HG03103 (cell line): ENCODE measurements around the gene INO80D.
"Not testable (repeated sequence)": the region's sequence is repeated elsewhere in the genome, so short reads cannot be mapped to it uniquely, and the experiment has no call there.

Experiments used
- ATAC-seq: cut with Tn5 transposase; IDR thresholded peaks from one replicate; pipeline ENCODE4 v1.9.1; 2021; ENCODE audit warnings: low read depth; ENCODE audit not compliant: unreplicated experiment

The INO80D gene, protein sequence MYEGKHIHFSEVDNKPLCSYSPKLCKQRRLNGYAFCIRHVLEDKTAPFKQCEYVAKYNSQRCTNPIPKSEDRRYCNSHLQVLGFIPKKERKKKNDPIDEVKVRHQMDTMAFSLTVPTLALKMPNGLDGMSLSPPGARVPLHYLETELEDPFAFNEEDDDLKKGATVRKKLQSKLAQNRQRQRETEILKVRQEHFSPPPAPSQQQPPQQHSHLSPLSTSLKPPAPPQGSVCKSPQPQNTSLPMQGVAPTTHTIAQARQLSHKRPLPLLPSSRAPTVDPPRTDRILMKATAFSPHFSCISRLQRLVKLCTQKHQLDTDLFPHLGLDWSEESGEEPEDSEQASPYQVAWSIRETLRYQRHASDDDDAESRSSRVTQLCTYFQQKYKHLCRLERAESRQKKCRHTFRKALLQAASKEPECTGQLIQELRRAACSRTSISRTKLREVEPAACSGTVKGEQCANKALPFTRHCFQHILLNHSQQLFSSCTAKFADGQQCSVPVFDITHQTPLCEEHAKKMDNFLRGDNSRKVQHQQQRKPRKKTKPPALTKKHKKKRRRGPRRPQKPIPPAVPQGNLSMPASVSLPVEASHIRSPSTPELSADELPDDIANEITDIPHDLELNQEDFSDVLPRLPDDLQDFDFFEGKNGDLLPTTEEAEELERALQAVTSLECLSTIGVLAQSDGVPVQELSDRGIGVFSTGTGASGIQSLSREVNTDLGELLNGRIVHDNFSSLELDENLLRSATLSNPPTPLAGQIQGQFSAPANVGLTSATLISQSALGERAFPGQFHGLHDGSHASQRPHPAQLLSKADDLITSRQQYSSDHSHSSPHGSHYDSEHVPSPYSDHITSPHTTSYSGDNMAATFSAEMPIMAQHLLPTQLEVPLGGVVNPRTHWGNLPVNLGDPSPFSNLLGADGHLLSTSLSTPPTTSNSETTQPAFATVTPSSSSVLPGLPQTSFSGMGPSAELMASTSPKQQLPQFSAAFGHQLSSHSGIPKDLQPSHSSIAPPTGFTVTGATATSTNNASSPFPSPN

GRCh38 chr2:206085742-206086445 lies at the start of gene INO80D:
TSS of gene INO80D (minus strand) at chr2:206086174. CDS start at chr2:206063016, 23,158 bp downstream.
- ATAC-seq = peak; percentile 87

DNA sequence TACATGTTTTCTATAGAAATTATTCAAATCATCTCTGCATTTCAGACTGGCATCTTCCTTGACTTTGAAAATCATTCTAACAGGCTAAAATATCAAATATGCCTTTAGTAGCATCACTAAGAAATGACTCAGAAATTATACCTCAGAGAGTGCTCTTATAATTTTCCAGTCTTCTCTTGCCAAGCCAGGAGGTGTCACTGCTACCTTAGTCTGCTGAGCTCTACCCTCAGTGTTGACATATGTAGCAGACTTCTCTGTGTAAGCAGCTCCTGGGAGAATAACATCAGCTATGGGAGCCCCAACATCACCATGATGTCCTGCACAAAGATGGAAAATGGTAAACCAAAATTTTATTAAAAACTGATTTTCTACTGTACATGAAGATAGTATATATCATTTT lies 41.7 kb upstream of the INO80D start:
- ATAC-seq = no peak

- no peak for ATAC-seq
These were observed 39.9 kb upstream of the INO80D start for GRCh38 chr2:206125901-206126300.

- not testable (repeated sequence) for ATAC-seq
These were observed 36.6 kb upstream of the INO80D start for GRCh38 chr2:206122569-206122968.

DNA sequence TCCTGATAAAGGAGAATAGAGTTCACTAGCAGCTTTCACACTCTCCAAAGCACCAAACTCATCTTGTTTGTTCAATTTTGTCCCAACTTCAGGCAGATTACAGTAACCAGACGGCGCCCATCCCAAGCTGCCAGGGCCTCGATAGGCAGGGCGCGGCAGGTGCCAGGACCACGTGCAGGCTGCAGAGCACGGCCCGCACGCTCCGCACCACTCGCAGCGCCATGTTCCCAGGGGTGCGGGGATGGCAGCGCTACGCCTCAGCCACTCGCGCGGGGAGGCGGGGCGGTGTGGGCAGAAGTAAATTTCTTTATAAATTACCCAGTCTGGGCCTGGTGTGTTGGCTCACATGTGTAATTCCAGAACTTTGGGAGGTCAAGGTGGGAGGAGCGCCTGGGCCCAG lies 30.3 kb upstream of the INO80D start:
- no peak for ATAC-seq

- ATAC-seq = no peak
These were observed 29.1 kb upstream of the INO80D start for GRCh38 chr2:206115026-206115578.

GRCh38 chr2:206112846-206113547 lies 27.0 kb upstream of the INO80D start:
- ATAC-seq = no peak

DNA sequence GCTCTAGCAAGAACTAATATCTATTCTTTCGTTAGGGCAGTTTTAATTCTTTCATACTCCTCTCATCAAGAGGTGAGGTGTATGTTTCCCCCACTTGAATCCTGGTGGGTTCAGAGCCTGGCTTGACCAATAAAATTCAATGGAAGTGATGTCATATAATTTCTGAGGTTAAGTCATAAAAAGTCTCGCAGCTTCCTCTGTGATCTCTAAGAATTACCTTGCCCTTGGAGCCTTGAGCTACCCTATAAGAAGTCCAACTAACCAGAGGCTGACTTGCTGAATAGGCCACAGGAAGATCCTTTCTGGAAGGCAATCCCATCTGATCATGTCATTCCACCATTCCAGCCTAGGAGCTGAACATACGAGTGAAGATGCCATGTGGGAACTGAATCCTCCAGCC lies 26.1 kb upstream of the INO80D start:
- ATAC-seq = no peak

- ATAC-seq = no peak
These were observed 22.7 kb upstream of the INO80D start for GRCh38 chr2:206108713-206109112.

GRCh38 chr2:206105541-206105940 lies 19.6 kb upstream of the INO80D start:
- no peak for ATAC-seq

GRCh38 chr2:206105038-206105437 lies 19.1 kb upstream of the INO80D start:
- ATAC-seq = no peak

DNA sequence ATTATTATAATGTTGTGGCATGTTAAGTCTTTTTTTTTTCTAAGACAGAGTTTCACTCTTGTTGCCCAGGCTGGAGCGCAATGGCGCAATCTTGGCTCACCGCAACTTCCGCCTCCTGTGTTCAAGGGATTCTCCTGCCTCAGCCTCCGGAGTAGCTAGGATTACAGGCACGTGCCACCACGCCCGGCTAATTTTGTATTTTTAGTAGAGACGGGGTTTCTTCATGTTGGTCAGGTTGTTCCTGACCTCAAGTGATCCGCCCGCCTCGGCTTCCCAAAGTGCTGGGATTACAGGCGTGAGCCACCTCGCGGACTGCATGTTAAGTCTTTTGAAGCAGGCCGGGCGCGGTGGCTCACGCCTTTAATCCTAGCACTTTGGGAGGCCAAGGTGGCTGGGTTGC lies 12.9 kb upstream of the INO80D start:
- ATAC-seq = not testable (repeated sequence)

DNA sequence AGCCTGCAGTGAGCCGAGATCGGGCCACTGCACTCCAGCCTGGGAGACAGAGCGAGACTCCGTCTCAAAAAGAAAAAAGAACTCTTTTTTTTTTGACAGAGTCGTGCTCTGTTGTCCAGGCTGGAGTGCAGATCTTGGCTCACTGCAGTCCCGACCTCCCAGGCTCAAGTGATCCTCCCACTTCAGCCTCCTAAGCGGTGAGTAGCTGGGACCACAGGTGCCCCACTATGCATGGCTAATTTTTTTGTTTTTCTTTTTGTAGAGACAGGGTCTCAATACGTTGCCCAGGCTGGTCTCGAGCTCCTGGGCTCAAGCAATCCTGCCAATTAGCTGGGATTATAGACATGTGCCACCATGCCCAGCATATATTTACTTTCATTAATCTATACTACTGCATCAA lies 12.5 kb upstream of the INO80D start:
- no peak for ATAC-seq

DNA sequence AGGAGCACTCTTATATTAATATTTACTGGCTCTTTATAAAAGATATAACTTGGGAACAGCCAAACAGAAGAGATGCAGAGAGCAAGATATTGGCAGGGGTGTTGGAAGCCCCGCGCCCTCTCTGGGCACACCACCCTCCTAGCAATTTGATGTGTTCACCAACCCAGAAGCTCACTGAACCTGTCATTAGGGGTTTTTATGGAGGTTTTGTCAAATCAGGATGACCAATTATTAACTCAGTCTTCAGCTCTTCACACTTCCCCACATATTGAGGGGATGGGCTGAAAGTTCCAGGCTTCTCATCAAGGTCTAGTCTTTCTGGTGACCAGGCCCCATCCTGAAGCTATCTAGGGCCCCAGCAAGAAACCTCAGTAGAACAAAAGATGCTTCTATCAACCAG lies 10.9 kb upstream of the INO80D start:
- ATAC-seq = no peak

GRCh38 chr2:206095536-206096332 lies 9.8 kb upstream of the INO80D start:
- ATAC-seq = no peak

DNA sequence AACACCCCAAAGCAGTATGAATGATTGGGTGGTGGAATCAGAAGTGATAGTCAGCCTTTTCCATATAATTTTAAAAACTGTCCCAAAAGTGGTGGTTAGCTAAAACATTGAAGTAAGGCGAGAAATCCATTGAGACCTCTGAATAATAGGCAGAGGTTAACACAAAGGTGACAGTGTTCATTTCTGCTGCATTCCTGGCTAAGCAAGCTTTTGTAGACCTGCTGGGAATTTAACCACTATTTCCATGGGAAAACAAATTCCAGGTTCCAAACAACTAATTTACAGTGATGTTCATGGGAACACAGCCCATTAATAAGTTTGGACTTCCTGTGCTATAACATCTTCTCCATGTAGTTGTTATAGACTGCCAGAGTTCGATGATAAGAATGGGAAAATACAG lies 6.3 kb upstream of the INO80D start:
- ATAC-seq = no peak

DNA sequence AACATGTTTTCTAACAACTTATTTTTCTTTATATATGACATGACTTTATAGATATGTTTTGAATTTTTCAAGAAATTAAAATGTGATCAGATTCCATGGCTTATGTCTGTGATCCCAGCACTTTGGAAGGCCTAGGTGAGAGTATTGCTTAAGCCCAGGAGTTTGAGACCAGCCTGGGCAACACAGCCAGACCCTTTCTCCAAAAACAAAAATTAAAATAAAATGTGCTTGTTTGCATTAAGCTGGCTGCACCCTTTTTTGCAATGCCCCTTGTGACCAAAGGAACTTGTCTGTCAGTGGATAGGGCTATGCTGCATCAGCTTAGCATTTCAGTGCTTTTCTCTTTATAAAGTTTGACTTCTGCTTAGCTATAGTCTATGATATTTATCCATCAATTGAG lies 2.3 kb upstream of the INO80D start:
- no peak for ATAC-seq

GRCh38 chr2:206086716-206087350 lies 859 bp upstream of the INO80D start:
- ATAC-seq = no peak
